Measurements from ENCODE around the gene DDX54. TPM values are rescaled to one million over a fixed set of nuclear protein-coding genes. Genes with fewer than 3 reads are reported as not detected.

Gene DDX54
- total RNA-seq, 4 donors from 2014 or later: 29.1 to 59.6 (median 52.7) TPM

DNA sequence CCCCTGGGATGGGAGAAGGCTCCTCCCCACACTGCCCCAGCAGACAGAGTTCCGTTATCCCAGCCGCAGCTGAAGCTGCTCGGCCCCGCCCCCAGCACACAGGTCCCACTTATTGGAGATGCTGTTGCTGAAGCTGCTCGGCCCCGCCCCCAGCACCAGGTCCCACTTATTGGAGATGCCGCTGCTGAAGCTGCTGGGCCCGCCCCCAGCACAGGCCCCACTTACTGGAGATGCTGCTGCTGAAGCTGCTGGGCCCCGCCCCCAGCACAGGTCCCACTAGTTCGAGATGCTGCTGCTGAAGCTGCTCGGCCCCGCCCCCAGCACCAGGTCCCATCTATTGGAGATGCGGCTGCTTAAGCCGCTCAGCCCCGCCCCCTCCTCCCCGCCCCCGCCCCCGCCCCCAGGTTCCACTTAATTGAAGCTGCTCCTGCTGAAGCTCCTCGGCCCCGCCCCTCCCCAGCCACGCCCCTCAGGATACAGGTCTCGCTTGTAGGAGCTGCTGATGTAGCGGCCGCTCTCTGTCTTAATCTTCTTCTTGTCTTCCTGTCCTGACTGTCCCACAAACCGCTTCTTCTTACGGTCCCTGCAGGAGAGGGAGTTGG, 23.8 kb downstream of the DDX54 start:
- 73% methylated on average over 10 of the region's 26 CpGs for WGBS
- no peak for TF ChIP-seq POLR2A (IDR thresholded peaks at IDR 0.05; ENCODE audit: low read depth)
- no peak for TF ChIP-seq POLR2AphosphoS5 (IDR thresholded peaks at IDR 0.05)
- TF ChIP-seq, protein P1, sequence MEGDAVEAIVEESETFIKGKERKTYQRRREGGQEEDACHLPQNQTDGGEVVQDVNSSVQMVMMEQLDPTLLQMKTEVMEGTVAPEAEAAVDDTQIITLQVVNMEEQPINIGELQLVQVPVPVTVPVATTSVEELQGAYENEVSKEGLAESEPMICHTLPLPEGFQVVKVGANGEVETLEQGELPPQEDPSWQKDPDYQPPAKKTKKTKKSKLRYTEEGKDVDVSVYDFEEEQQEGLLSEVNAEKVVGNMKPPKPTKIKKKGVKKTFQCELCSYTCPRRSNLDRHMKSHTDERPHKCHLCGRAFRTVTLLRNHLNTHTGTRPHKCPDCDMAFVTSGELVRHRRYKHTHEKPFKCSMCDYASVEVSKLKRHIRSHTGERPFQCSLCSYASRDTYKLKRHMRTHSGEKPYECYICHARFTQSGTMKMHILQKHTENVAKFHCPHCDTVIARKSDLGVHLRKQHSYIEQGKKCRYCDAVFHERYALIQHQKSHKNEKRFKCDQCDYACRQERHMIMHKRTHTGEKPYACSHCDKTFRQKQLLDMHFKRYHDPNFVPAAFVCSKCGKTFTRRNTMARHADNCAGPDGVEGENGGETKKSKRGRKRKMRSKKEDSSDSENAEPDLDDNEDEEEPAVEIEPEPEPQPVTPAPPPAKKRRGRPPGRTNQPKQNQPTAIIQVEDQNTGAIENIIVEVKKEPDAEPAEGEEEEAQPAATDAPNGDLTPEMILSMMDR (IDR thresholded peaks at IDR 0.05): no peak
- intact Hi-C loops (cut with DNase I): no loop called here
- Histone ChIP-seq H3K9me3 (no peaks in the 10 kb centered on the region), H3K4me1 (no peaks in the 10 kb centered on the region), H3K36me3 (peaks cover 77 to 94% (median 94%) of the 10 kb centered on the region in 4 donors), H3K27me3 (peaks cover 0 to 51% (median 0%) of the 10 kb centered on the region in 4 donors), H3K4me3 (no peak overlapping the region), H3K27ac (replicated peaks in 1 of 4) (no peak overlapping the region)
- DNase-seq (ENCODE audit: extremely low spot score): no peak

DNA sequence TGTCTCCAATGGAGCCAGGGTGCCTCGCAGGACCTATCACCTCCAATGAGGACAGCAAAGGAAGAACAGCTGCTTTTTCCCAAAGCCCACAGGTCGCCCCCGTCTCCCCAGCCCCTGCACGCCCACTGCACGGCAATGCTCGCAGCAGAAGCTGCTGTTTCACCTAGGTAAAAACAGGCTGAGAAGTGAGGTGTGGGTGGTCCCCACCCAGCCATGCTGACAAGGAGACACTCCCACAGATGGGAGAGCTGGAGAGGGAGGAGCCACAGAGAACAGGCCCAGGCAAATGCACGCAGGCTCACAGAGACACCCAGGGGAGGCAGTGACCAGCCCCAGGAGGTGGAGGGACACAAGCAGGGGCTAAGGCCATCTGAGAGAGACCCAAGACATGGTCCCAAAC, 25.3 kb downstream of the DDX54 start:
- DNase-seq (ENCODE audit: extremely low spot score): no peak
- peaks cover 62 to 78% (median 78%) of the 10 kb centered on the region in 4 donors for H3K36me3 ChIP-seq
- TF ChIP-seq, protein P1 (IDR thresholded peaks at IDR 0.05): no peak
- H3K4me1 ChIP-seq: peaks cover 0 to 3% (median 2%) of the 10 kb centered on the region in 4 donors
- no peaks in the 10 kb centered on the region for H3K9me3 ChIP-seq
- H3K27ac ChIP-seq (replicated peaks in 1 of 4): no peak overlapping the region
- no peak overlapping the region for H3K4me3 ChIP-seq
- intact Hi-C loops (cut with DNase I): no loop called here
- WGBS: 81% methylated on average over 3 of the region's 7 CpGs
- H3K27me3 ChIP-seq: peaks cover 0 to 67% (median 5%) of the 10 kb centered on the region in 4 donors

DNA sequence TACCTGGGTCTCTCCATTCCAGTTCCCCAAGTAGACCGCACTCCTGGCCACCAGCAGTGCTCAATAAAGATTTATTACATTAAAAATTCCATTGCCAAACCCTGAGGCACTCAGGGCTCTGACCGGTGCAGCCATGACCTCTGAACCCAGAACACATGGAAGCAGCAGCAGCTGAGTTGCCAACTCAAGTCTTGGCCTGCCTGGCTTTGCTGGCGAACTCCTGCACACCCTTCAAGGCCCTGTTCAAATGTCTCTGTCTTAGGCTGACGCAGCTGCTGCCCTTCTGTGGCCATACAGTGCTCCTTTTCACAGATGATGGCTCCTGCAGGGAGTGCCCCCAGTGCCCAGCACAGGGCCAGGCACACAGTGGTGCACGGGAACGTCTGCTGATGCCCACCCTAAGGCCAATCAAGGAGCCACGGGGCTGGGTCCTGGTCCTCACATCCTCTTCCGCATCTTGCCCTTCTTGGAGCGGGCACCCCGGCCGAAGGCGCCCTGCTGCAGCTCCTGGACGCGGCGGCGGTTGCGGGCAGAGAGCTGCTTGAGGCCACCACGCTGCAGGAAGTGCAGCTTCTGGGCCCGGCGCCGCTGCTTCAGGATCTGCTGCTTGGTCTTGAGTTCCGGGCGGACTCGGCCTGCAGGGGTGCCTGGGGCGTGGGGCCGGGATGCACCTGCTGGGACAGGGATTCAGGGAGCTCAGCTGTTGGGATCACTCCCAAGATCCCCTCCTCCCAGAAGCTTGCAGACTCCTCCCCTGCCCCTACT, 26.7 kb downstream of the DDX54 start:
- WGBS: 95% methylated on average over 23 of the region's 26 CpGs
- peaks cover 0 to 73% (median 12%) of the 10 kb centered on the region in 4 donors for H3K27me3 ChIP-seq
- no peak overlapping the region for H3K27ac ChIP-seq (replicated peaks in 1 of 4)
- H3K4me1 ChIP-seq: peaks cover 6 to 16% (median 13%) of the 10 kb centered on the region in 4 donors
- intact Hi-C loops (cut with DNase I): no loop called here
- no peak overlapping the region for H3K4me3 ChIP-seq
- H3K36me3 ChIP-seq: peaks cover 51 to 65% (median 65%) of the 10 kb centered on the region in 4 donors
- H3K9me3 ChIP-seq: no peaks in the 10 kb centered on the region
- TF ChIP-seq EP300 (IDR thresholded peaks at IDR 0.05) (no peak), POLR2A (IDR thresholded peaks at IDR 0.05; ENCODE audit: low read depth) (no peak), POLR2AphosphoS5 (IDR thresholded peaks at IDR 0.05) (no peak)
- TF ChIP-seq, protein P1 (IDR thresholded peaks at IDR 0.05): no peak
- no peak for DNase-seq (ENCODE audit: extremely low spot score)

DNA sequence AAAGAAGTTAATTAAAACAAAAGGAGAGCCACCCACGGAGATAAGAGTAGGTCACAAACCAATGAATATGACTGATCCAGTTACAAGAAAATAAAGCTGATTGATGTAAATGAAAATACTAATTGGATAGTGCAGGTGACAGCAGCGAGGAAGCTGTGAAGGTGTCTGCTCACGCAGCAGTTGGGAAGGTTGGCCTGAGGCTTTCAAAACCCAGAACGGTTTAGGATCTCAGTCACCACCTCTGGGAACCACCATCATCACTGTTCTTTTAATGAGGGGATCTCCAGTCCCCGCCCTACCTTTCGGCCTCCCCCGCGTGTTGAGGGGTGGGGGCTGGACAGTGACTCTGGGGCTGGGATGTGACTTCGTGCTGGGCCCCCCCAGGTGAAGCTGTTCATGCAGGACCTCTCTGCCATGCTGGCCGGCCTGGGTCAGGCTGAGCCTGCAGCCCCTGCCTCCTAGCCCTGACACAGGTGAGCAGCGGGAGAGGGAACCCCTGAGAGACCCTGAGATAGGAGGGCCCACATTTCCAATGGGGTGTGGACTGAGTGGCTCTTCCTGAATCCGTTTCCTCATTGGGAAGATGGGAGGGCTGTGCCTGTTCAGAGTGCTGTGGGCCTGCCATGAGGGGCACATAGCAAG, 27.9 kb downstream of the DDX54 start:
- no peaks in the 10 kb centered on the region for H3K9me3 ChIP-seq
- intact Hi-C loops (cut with DNase I): no loop called here
- no peak overlapping the region for H3K27ac ChIP-seq (replicated peaks in 1 of 4)
- 87% methylated on average over 9 of the region's 12 CpGs for WGBS
- H3K36me3 ChIP-seq: peaks cover 38 to 52% (median 52%) of the 10 kb centered on the region in 4 donors
- no peak overlapping the region for H3K4me3 ChIP-seq
- H3K4me1 ChIP-seq: peaks cover 18 to 28% (median 26%) of the 10 kb centered on the region in 4 donors
- TF ChIP-seq POLR2A (IDR thresholded peaks at IDR 0.05; ENCODE audit: low read depth) (no peak), EP300 (IDR thresholded peaks at IDR 0.05) (no peak), POLR2AphosphoS5 (IDR thresholded peaks at IDR 0.05) (no peak)
- TF ChIP-seq, protein P1 (IDR thresholded peaks at IDR 0.05): no peak
- no peak for DNase-seq (ENCODE audit: extremely low spot score)
- H3K27me3 ChIP-seq: peaks cover 0 to 77% (median 20%) of the 10 kb centered on the region in 4 donors
